GM19328 (cell line): ENCODE measurements around the gene POMGNT2.

Experiments
- ATAC-seq: cut with Tn5 transposase; IDR thresholded peaks from one replicate; pipeline ENCODE4 v1.9.1; 2021; ENCODE audit warnings: mild to moderate bottlenecking, moderate library complexity; ENCODE audit not compliant: unreplicated experiment

Gene POMGNT2

GRCh38 chr3:43104039-43104438 is 1.8 kb downstream of the POMGNT2 start:
- no peak for ATAC-seq

- no peak for ATAC-seq
Observed at GRCh38 chr3:43102773-43103480, 3.0 kb downstream of the POMGNT2 start.

GRCh38 chr3:43098761-43099160 is 7.1 kb downstream of the POMGNT2 start:
- no peak for ATAC-seq

GRCh38 chr3:43097400-43098080 is 8.3 kb downstream of the POMGNT2 start:
- ATAC-seq, result no peak

DNA sequence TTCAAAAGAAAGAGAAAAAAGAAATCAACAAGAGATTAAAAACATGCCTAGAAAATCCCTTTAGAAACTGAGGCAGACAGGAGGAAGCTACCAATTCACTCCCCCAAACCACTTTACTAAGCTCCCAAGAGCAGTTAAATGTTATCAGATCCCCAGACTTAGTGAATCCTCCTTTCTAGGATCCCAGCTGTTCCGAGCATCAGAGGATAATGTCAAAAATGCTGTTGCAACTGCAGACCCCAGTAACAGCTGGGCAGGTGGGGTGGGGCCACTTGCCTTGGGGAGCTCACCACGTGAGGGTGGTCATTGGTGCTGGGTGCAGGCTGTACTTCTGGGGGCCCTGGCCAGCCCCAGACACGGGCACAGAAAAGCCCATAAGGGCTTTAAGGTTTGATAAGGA is 9.1 kb downstream of the POMGNT2 start:
- no peak for ATAC-seq

GRCh38 chr3:43095370-43095769 is 10.5 kb downstream of the POMGNT2 start:
- no peak for ATAC-seq

- no peak for ATAC-seq
Observed at GRCh38 chr3:43094851-43095250, 11.0 kb downstream of the POMGNT2 start.

DNA sequence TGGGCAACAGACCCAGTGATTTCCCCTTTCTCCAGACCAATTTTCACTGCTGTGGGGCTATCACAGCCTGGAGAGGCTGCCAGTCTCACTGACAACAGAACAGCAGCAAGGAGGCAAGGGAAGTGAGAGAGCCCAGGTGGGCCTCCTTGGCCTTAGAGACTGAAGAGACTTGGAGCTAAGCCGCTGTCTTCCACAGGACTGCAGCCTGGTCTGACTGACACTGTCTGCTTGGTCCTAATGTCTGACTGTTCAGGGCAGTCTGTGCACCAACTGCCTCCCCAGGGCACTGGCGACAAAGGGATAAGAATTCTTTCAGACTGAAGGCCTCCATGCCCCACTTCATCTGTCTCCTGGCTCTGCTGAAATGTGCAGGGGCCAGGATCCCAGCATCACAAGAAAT is 11.5 kb downstream of the POMGNT2 start:
- no peak for ATAC-seq

DNA sequence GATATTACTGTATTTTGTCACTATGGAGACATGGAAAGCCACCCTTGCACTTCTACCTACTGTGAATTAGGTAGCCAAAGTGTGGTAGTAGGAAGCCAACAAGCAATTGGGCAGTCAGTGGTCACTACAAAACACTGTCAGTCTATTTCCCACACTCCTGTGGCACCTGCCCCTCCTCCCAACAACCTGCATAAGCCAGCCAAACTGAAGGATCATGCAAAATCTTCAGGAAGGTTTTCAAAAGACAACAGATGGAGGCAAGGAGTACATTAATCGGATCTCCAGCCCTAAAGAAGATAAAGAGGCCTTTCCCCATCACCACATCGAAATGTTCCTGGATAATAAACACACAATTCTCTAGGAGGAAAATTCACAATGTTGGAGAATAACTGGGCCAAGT is 11.9 kb downstream of the POMGNT2 start:
- no peak for ATAC-seq

GRCh38 chr3:43093006-43093405 is 12.9 kb downstream of the POMGNT2 start:
- no peak for ATAC-seq

DNA sequence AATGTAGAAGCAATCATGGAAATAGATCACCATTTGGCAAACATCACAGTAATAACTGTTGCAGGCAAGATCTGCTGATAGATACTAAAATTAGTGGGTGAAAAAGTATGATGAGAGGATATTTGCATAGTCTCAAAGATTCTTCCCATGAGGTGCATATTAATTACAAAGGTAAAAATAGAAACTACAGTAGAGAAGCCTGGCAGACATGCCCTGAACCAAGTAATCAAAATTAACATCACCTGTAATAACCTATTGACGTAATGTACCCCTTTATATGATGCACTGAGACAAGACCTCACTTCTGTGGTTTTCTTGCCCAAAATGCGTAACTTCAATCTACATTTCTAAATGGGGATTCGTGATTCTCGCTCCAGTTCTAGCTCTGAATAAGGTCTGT is 14.4 kb downstream of the POMGNT2 start:
- ATAC-seq, result no peak

GRCh38 chr3:43090238-43090637 is 15.6 kb downstream of the POMGNT2 start:
- ATAC-seq, result no peak

DNA sequence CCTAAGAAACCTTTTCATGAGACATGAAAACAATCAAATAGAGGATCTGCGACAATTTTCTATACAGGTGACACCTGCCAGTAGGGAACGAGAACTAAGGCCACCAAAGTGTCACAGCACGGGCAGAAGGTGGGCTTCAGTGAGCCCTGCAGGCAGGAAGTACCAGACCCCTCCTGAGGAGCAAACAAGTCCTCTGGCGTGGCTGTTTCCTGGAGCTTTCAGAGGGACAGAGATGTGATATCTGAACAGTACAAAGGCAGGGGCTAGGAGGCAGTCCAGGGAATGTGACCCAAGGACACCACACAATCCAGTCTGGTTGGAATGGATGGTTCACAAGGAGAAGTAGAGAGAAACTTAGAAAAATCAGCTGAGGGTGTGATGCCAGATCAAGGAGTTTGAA is 16.8 kb downstream of the POMGNT2 start:
- ATAC-seq, result no peak

DNA sequence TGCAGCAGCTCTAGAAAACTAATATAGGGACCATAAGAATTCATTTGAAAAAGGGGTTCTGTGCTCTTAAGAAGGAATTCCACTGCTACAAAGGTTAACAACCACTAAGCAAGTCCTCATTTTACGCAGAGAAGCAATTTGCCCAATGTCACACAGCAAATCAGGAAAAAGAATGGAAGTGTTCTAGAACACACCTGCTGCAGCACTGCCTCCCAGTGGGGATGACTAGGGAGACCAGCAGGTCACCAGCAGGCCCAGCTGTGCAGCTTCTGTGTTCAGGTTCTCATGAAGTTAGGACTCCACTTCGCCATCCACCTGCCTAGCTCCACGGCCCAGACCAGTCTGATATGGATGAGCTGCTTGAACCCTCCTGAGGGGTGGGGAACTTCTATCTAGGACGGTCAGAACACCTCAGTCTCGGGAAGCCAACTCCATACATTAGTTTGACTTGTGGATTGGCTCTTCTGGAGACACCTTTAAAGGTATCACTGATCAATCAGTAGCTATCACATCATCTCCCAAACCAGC is 18.6 kb downstream of the POMGNT2 start:
- no peak for ATAC-seq

GRCh38 chr3:43086460-43087165 is 19.3 kb downstream of the POMGNT2 start:
- no peak for ATAC-seq

DNA sequence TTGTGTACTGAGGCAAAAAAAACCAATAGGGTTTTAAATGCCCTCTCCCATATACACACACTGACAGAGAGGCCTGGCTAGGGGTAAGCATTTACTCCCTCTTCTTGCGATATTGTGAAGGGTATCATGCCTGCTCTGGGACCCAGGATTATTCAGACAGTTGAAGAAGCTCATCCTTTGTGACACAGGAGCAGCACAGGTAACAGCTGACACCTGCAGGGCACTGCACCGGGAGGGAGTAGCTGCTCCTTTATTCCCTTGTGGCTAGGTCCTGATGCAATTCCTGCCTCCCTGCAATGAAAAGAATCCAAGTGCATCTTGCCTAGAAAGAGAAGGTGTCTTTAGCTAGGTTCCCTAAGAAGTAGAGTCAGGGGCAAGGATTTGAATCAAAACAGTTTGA is 23.4 kb downstream of the POMGNT2 start:
- ATAC-seq, result no peak

GRCh38 chr3:43081796-43082195 is 24.1 kb downstream of the POMGNT2 start:
- ATAC-seq, result no peak

- ATAC-seq, result no peak
Observed at GRCh38 chr3:43080726-43081568, 24.9 kb downstream of the POMGNT2 start.

DNA sequence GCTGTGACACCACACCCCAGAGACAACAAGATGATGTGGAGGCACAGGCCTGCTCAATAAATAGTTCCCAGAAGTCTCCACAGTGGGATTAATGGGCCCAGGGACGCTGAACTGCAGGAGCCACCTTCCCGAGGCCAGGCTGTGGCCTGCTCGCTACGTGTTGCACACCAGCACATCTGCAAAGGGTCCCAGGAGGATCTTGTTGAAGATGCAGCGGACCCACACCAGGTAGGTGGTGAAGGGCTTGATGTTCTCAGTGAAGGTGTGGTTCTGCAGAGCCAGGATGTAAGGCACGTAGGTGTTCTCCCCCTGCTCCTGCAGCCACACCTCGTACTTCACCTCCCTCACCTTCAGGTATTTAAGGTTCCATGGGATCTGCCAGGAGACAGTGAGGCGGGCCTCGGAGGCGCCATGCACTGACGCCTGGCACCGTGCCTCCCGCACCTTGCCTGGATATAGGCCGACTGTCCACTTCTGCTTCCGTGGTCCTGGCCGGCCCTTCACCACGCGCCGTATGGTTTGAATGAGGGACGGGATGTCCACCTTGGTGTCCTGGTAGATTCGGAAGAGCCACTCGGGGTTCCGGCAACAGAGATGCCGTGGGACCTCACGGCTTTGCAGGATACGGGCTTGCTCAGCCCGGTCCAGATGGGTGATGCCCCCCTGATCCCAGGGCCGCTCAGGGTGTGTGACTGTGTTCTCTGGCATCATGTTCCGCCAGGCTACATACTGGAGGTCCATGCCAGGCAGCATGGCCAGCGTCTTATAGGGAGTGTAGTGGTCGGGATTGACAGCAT is 26.1 kb downstream of the POMGNT2 start:
- no peak for ATAC-seq

- no peak for ATAC-seq
Observed at GRCh38 chr3:43077707-43078106, 28.2 kb downstream of the POMGNT2 start.
